HG03520 (cell line): ENCODE data around the gene RNF10.
A peak's percentile ranks its signal among the peaks of the same experiment; 100 is the strongest.
"Not testable (repeated sequence)": the region's sequence is repeated elsewhere in the genome, so short reads cannot be mapped to it uniquely, and the experiment has no call there.

Source experiments
- ATAC-seq: cut with Tn5 transposase; IDR thresholded peaks from one replicate; pipeline ENCODE4 v1.9.1; 2021; ENCODE audit warnings: mild to moderate bottlenecking, moderate library complexity; ENCODE audit not compliant: unreplicated experiment

The RNF10 gene

DNA sequence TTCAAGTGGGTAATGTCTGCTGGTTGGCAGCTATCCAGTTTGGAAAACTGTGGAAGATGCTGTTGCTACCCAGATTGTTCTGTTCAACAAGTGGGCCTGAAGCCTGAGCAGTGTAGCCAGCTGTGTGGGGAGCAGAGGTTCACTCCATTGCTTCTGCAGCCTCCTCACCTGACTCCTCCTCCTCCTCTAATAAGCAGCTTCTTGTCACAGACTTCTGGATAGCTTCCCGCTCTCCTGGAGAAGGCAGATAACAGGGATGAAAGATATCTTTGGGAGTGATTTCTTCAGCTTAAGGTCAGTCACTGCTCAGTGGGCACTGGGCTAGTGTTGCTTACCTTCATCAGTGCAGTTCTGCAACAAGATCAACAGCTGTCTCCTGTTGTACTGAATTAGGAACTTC, 45.0 kb downstream of the RNF10 start:
- ATAC-seq, result no peak

DNA sequence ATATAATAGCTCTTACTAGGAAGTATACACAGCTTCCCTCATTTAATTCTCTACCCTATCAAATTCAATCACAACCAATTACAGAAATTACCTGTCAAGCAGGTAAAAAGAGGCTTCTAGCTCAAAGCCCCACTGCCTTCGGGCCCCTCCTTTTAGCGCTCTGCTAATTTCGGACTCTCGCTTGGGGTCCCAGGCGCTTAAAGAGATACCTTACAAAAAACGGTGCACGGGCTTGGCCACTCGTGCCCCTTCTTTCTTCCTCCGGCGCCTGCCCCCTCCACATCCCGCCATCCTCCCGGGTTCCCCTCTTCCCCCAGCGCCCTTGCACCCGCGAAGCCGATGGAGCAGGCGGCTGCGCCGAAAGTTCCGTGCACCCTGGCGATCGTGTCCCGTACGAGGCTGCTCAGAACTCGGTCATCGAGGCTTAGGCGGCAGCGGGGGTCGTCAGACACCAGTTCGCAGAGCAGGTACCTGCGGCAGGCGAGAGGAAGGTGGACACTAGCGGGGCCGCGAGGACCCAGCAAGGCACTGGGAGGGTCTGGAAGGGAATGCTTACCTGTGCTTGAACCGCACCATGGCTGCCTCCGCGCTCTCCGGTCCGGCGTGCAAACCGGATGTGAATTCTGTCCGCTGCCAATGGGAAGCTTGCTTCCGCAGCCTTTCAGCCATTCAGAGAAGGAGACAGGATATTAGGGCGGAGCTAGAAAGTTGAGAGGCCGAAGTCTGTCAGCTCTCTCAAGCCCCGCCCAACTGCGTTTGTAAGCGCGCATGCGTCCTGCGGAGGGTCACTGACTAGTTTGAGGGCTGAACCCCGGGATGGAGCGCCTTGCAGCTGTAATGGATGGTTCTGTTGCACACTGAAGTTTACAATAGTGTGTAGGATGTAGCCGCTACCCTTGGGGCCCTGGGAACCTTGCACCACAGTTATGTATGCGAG, 46.9 kb downstream of the RNF10 start, which contains the start of gene POP5:
Gene POP5 (minus strand): TSS at position 616 of the 937 bp plus-strand sequence. CDS start 40 bp downstream, at position 576.
- ATAC-seq, result peak; percentile 87

DNA sequence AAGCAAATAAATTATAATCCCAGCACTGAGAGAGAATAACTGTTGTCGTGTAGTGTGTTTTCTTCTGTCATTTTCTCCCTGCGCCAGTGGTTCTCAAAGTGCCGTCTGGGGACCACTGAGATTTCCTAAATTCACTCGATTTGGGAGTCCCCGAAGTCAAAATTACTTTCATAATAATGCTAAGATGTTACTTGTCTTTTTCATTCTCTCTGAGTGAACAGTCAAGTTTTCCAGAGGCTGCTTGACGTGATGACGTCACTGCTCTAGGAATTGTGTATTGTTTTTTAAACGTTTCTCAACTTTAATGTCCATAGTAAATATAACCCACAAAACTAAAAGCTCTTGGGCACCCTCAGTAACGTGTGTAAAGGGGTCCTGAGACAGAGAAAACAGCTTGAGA, 47.8 kb downstream of the RNF10 start:
- ATAC-seq, result no peak

DNA sequence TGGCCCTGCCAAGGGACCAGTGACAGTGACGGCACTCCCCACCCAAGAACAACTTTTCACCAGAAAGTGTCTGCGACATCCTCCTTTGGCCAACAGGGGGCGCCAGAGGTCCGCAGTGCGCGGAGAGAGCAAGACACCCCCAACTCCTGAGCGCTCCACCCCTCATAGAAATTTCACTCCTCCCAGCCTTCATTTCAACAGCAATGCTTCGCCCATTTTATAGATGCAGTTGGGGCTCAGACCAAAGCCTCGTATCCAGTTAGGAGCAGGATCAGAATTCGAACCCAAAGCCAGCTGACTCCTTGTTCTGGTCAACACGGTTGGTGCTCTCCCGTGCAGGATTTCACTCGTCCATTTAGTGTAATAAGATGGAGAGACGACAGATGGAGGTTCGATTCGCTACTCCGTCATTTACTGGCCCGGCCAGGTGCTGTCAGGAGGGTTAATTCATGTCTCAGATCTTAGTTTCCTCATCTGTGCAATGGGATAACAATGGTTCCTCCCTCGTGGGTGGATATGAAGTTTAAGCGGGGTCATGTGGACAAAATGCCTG, 49.4 kb downstream of the RNF10 start:
- ATAC-seq, result no peak

DNA sequence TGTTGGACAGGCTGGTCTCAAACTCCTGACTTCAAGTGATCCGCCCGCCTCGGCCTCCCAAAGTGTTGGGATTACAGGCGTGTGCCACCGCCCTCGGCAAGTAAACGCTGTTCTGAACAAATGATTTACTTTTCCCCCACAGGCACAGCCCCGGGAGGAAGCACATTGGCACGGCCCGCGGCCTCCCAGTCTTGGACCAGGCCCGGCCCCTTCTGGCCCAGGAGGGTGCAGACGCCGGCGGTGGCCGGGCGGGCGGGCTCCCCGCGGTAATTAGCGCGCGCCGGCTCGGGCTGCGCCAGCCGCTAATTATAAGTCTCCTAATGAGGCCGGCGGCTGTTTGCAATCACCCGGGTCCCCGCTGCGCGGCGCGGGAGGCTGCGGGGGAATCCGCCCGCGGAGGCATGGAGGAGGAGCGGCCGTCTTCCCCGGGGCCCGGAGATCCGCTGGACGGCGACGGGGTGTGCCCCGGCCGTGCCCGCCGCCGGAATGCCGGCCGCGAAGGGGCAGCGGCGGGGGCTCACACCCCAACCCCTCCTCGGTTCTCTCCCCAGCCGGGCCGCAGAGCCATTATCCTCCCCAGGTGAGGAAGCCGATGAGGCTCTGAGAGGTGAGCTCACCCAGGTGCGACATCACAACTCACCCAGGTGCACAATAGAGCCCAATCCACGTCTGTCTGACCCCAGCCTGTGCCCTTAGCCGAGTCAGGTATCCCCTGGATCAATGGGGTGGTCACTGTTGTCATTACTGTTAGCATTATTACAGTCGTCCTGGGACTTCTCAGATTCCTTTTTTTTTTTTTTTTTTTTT, 50.4 kb downstream of the RNF10 start:
- ATAC-seq, result no peak

DNA sequence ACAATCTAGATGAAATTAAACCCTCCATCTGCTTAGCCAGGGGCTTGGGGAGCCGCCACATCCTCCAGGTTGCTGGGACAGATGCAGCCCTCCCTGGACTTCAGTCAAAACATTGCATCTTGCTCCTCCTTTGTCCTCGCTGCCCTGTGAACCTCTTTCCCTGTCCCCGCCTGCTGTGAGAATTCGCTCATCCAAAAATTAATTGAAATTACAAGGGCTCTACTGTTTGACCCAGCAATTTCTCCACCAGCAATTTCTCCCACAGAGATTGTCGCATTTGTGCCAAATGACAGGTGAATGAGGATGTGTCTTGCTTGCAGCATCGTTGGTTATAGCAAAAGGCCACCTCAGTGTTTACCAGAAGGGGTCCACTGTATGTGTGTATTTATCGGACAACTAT, 52.0 kb downstream of the RNF10 start:
- ATAC-seq, result no peak

DNA sequence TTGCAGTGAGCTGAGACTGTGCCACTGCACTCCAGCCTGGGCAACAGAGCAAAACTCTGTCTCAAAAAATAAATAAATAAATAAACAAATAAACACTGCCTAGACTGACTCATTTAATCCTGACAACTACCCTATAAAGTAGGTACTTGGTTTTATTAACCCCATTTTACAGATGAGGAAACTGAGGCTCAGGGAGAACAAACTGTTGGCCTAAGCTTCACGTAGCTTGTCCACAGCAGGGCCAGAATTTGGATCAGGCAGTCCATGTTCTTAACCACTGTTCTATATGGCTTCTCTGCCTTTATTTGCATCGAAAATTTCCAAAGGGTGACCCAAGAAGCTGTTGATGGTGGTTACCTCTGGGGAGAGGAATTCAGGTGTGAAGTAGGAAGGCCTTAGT, 52.7 kb downstream of the RNF10 start:
- ATAC-seq, result no peak

DNA sequence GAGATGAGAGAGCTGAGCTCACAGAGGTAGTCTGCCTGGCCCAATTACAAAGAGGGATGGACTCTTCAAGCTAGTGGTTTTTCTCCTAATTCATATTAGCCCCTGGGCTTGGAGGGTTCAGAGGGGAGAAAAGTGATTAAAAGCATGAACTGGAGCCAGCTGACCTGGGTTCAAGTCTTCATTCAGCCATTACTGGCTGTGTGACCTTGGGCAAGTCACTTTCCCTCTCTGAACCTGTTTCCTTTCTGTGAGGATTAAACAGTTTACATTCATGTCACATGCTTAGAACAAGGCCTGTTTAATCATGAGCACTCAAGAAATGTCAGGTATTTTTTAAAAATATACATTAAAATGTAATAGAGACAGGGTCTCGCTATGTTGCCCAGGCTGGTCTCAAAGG, 54.2 kb downstream of the RNF10 start:
- ATAC-seq, result no peak

DNA sequence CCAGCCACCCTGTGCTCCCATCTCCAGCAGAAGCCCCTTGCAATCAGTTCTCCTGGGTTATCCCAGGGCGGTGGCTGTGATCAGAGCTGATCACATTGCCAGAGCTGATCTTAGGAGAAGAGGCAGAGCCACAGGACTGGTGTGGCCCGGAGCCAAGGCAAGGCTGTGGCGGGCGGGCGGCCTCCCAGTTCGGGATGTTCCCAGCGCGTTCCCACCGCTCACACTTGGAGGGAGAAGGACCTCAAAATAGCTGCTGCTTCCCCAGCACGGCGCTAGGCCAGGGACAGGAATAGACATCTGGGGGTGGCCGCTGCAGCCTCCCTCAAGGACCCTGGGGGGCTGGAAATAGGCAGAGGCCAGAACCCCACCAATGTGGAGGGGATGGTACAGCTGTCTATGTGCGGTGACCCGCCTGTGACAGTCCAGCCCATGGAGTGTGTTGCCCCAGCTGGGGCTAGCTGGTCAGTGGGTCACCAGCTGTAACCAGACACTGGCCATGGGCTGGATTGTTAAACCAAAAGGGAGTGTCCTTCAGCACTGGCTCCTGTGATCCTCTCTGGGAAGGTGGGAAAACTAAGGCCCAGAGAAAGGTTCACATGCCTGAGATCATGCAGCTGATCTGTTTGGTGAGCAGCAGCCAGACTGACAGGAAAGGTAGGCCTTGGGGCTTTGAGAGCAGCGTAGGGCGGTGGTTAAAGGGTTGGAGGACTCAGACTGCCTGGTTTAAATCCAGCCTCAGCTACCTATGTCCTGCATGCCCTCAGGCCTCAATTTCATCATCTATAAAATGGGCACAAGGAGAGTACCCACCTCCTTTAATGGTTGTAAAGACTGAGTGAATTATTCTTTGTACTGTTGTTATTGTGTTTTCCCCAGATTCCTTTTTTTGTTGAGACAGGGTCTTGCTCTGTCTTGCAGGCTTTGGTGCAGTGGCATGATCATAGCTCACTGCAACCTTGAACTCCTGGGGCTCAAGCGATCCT, 55.1 kb downstream of the RNF10 start:
- no peak for ATAC-seq

DNA sequence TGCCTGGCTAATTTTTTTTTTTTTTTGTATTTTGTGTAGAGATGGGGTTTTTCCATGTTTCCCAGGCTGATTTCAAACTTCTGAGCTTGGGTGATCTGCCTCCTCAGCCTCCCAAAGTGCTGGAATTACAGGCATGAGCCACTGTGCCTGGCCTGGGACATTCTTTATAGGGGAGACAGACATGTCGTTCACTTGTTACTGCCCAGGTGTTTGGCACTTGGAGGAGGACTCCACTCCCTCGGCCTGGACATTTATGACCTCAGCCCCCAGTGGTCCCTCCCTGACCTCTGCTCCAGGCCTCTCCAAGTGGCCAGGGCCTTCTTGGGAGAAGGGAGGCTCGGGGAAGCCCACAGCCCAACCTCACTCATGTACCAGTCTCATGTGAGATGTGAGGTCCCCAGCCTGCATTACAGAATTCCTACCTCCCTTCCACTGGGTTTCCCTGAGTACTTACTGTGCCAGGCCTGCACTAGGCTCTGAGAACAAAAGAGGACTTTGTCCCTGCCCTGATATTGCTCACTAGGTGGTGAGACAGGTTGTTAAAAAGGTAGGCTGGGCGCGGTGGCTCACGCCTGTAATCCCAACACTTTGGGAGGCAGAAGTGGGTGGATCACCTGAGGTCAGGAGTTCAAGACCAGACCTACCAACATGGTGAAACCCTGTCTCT, 56.7 kb downstream of the RNF10 start:
- no peak for ATAC-seq

DNA sequence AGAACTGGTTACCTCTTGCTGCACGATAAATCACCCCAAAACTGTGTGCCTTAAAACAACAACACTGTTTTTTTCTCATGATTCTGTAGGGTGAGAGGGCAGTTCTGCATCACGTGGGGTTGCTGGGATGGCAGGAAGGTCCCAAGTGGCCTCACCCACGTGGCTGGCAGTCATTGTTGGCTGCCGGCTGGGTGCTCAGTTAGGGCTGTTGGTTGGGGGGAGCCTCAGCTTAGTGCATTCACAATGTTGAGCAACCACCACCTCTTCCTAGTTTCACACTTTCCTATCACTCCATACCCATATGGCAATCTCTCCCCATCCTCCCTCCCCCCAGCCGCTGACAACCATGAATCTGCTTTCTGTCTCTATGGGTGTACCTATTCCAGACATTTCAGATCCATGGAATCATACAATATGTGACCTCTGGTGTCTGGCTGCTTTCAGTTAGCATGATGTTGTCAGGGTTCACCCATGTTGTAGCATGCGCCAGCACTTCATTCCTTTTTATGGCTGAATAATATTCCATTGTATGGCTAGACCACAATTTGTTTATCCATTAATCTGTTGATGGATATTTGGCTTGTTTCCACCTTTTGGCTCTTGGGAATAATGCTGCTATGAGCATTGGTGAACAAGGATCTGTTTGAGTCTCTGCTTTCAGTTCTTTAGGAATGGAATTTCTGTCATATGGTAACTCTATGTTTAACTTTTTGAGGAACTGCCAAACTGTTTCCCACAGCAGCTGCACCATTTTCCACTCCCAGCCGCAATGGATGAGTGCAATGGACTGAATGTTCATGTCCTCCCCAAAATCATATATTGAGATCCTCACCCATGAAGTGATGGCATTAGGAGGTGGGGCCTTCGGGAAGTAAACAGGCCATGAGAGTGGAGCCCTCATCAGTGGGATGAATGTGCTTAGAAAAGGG, 58.2 kb downstream of the RNF10 start:
- no peak for ATAC-seq

DNA sequence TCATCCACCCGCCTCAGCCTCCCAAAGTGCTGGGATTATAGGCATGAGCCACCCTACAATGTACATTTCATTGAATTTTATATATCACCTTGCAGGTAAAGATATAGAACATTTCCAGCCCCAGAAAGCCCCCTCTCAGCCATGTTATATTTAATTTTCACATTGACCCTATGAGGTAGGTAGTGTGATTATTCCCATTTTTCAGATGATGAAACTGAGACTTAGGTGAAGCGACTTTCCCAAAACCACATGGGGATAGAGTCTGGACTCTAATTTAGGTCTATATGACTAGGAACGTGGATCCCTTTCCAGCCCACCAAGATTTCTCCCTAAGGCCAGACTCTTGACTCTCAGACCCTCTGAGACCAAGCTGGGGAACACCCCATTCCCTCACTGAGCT, 62.7 kb downstream of the RNF10 start:
- no peak for ATAC-seq

DNA sequence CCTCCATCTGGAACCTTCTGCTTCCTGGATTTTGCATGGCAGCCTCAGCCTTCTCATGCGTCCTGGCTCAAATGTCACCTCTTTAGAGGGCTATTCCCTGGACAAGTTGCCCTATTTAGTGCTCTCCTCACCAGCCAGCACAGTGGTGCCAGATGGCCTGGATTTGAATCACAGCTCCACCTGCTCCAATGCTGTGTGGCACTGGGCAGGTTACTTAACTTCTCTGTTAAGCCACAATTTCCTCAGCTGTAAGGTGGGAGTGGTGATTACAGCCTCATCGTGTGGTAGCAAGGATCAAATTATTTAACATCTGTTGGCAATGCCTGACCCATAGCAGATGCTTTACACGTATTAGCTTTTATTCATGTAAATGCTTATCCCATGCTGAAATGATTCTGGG, 63.7 kb downstream of the RNF10 start:
- ATAC-seq, result no peak

DNA sequence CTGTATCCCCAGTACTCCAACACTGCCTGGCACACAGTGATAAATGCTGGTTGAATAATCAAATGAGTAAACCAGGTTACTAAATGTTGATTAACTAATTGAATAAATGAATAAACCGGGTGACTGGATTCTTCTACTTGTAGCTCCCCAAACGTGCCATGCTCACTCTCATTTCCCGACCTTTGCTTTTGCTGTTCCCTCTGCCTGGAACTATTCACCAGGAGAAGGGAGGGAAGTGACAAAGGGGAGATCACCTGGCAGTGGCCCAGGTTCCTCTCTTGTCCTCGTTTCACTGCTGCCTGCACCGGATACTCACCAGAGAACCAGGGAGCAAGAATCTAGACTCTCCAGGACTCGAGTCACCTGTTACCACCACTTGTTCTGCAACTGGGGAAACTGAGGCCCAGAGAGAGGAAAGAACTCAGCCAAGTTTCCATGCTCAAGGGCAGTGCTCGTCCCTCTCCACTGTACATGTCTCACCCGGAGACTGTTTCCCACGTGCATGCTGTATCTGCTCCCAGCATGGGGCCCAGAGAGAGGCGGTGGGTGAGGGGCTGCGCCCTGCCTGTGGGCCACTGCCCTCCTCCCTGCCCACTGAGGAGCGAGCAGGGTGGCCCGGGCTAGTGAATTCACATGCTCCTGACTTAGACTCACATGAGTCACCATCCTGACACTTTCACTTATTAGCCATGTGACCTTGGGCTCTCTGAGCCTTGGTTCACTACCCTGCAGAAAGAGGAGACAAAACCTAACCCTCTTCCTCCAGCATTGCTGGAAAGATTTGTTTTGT, 64.7 kb downstream of the RNF10 start:
- ATAC-seq, result no peak

DNA sequence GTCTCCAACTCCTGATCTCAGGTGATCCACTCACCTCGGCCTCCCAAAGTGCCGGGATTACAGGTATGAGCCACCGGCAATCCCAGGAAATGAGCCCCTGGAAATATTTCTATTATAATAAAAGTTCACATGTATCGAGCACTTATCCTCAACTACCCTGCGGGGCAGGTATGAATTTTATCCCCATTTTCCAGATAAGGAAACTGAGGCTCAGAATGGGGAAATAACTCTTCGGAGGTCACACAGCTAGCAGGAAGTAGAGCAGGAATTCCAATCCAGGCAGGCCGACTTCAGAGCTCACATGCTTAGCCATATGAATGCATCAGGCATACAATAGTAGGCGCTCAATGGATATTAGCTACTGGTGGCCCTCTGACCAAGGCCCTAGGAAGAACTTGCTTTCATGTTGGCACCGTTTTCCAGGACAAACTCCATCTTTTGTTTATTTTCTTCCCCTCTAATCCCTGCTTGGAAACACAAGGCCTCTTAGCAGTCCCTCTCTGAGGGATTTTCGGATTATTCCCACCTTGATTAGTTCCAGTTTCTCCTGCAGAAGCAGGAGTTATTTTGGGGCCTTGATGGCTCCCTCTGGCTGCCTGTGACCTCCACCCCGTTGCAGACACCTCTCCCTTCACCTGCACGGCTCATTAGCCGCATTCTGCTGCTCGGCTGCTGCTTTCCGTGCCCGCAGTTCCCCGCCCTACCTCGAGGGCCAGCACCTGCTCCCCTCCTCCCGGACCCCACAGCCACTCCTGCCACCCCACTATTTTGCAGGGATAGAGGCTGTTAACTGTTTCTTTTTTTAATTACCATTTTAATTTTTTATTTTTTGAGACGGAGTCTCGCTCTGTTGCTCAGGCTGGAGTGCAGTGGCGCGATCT, 65.8 kb downstream of the RNF10 start:
- ATAC-seq, result no peak

DNA sequence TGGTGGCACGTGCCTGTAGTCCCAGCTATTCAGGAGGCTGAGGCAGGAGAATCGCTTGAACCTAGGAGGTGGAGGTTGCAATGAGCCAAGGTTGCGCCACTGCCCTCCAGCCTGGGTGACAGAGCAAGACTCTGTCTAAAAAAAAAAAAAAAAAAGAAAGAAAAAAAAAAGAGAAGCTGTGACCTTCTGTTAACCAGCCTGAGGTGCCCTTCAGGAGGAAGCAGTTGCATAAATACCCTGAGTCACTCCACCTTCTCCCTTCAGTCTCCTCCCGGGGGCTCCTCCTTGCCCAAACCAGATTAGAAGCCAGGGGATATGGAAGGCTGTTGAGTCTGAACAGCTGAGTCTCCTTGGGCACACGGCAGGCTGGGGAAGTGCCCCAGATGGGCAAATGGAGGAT, 68.3 kb downstream of the RNF10 start:
- ATAC-seq, result not testable (repeated sequence)

DNA sequence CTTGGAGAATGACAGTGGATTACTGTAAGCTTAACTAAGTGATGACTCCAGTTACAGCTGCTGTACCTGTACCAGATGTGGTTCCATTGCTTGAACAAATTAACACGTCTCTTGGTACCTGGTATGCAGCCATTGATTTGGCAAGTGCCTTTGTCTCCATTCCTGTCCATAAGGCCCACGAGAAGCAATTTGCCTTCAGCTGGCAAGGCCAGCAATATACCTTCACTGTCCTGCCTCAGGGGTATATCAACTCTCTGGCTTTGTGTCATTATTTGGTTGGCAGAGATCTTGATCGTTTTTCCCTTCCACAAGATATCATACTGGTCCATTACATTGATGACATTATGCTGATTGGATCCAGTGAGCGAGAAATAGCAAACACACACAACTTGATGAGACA, 76.4 kb downstream of the RNF10 start:
- no peak for ATAC-seq
